Stimulated activated CD8-positive, alpha-beta memory T cell treated with anti-CD3 and anti-CD28 coated beads, Interleukin-12 subunit alpha, Interleukin-12 subunit beta, amount 100 ng/mL, for 24 hours (primary cell): ENCODE measurements around the gene RAD54L.
"Not testable (repeated sequence)": the region's sequence is repeated elsewhere in the genome, so short reads cannot be mapped to it uniquely, and the experiment has no call there.

Source experiments
- DNase-seq: peaks from one replicate; pipeline ENCODE4 v3.0.0-alpha.2; 2020; ENCODE audit errors: extremely low read depth

Gene RAD54L

GRCh38 chr1:46247436-46248121, at the start of gene RAD54L:
RAD54L (plus strand) TSS chr1:46247763; CDS start chr1:46248406, 643 bp downstream.
- DNase-seq, result peak; percentile 94

DNA sequence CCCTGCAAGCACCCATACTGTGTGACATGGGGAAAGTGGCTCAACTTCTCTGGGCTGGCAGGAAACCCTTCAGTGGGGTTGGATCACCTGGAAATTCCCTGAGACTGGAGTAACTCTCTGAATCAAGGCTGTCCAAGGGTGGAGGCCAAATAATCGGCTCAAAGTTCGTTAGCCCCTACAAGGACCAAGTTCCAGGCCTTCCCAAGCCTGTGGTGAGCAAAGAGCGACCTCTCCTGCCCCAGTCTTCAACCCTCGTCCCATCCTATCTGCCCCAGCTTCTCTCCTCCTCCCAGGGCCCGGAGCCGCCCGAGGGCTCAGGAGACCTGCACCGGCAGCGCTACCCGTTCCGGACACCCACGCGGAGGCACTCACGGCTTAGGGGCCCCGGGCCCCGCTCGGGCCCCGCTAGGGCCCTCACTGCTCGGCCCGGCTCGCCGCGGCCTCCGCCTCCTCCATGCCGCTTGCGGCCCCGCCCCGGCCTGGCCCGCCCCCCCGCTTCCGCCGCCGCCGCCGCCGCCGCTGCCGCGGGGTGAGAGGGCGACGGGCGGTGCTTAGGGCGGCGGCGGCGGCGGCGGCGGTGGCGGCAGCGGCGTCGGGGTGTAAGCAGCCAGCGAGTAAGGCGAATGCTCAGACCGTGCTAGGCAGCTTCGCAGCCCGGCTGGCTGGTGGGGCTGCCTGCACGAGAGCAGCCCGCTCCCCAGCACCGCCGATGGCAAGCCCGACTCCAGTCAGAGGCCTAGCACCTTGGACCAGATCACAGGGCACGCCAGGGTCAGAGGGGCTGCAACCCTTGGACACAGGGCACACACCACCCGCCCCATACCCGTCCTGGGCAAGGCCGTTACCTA, 49.4 kb upstream of the RAD54L start, which contains the start of gene POMGNT1:
POMGNT1 (minus strand) TSS at position 471 of the 848 bp plus-strand sequence. CDS start 613 bp downstream, outside the sequence.
- DNase-seq, result peak; percentile 39

GRCh38 chr1:46199233-46199749, 48.3 kb upstream of the RAD54L start:
- no peak for DNase-seq

- no peak for DNase-seq
Observed at GRCh38 chr1:46203738-46204405, 43.7 kb upstream of the RAD54L start.

DNA sequence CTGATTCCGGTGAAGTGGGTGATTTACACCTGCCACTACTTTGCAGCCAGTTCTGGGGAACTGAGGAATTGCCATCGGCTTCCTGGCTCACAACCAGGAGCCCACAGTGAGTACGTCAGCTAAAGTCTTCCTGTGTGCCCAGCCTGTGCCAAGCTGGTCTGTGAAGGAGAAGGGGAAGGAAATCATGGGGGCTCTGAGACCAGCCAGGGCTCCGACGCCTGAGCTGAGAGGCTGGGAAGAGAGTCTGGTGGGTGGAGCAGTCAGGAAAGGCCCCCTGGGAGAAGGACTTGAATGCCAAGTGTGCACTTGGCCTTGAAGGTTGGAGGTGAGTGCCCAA, 43.2 kb upstream of the RAD54L start:
- DNase-seq, result no peak

- DNase-seq, result no peak
Observed at GRCh38 chr1:46205141-46205540, 42.4 kb upstream of the RAD54L start.

- no peak for DNase-seq
Observed at GRCh38 chr1:46205791-46206190, 41.8 kb upstream of the RAD54L start.

DNA sequence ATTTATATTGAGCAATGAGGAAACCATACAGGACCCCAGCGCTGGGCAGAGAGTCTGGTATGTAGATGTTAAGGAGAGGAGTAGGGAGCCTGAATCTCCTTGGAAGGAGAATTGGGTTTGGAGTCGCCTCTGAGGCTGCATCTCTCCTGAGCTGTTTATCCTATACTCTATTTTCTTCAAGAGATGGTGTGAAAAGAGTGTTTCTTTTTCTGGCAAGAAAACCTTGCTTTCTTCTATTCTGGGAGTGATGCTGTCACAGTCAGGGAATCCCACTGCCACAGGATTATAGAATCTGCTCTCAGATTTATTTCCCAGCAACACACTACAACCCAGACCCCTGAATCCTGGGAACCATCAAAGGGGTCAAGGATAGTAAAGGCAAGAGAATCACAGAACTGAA, 41.2 kb upstream of the RAD54L start:
- DNase-seq, result no peak

DNA sequence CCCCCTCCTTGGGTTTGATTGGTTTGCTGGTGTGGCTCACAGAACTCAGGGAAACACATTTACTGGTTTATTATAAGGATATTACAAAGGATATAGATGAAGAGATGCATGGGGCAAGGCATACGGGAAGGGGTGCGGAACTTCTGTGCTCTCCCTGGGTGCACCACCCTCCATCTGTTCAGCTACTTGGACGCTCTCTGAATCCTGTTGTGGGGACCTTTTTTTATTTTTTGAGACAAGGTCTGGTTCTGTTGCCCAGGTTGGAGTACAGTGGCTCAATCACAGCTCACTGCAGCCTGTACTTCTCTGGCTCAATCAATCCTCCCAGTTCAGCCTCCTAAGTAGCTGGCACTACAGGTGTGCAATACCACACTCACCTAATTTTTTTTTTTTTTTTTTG, 37.0 kb upstream of the RAD54L start:
- no peak for DNase-seq

GRCh38 chr1:46211051-46211450, 36.5 kb upstream of the RAD54L start:
- no peak for DNase-seq

GRCh38 chr1:46215504-46215903, 32.1 kb upstream of the RAD54L start:
- DNase-seq, result no peak

DNA sequence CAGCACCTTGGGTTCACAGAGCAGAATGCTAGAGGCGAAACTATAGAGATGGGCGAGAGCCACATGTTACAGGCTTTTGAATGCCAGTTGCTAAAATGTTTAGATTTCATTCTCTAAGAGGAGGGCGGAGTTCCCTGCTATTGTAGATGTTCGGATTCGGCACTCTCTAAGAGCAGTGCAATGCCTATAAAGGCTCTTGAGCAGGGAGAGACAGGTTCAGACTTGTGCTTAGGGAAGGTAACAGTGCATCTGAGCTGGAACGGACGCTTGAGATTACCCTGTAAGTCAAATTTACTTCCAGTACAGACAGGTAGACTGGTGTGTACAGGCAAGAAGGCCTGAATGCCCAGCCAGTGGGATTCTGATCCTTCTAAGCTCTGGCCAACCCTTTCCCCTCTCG, 29.1 kb upstream of the RAD54L start:
- no peak for DNase-seq

DNA sequence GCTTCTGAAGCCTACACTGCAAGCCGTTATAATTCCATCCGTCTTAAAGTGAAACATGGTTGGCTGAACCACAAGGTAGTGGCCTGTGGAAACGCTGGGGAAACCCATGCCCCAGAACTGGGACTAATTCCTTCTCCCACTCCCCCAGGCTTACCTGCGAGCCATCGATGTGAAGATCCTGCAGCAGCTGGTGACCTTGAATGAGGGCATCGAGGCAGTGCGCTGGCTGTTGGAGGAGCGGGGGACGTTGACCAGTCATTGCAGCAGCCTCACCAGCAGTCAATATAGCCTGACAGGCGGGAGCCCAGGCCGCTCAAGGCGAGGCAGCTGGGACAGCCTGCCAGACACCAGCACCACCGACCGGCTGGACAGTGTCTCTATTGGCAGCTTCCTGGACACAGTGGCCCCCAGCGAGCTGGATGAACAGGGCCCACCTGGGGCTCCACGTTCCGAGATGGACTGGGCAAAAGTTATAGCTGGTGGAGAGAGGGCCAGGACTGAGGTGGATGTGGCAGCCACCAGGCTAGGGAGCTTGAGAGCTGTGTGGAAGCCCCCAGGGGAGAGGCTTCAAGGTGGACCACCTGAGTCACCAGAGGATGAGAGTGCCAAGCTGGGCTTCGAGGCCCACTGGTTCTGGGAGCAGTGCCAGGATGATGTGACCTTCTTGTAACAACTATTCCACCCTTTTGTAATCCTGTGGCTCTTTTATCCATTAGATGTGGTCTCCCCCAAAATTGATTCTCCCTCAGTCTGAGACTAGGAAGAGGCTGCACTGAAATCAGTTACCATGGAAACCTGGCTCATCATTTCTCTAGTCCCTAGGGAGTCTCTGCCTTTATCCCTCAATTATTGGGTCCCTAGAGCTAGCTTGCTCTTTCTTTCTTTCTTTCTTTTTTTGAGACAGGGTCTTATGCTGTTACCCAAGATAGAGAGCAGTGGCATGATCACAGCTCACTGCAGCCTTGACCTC, 27.7 kb upstream of the RAD54L start:
- no peak for DNase-seq

- DNase-seq, result no peak
Observed at GRCh38 chr1:46220808-46221207, 26.8 kb upstream of the RAD54L start.

DNA sequence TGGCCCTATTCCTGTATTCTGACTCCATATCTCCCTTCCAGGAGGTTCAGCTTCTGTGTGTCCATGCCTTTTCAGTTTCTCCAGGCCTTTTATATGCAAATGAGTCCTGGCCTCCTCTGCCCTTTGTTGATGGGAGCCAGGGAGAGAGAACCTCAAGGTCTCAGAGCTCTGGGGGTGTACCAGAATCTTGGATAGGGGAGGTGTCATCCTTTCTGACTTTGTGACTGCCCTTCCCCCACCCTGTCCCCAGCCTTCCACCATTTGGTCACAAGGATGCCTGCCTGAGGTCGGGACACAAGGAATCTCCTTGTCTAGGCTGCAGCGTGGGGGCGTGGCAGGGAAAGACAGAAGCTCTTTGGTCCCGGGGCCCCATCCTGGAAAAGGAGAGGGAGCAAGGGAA, 25.8 kb upstream of the RAD54L start:
- no peak for DNase-seq

- DNase-seq, result not testable (repeated sequence)
Observed at GRCh38 chr1:46223055-46223454, 24.5 kb upstream of the RAD54L start.

- DNase-seq, result no peak
Observed at GRCh38 chr1:46223472-46223943, 24.1 kb upstream of the RAD54L start.

- DNase-seq, result no peak
Observed at GRCh38 chr1:46224966-46225365, 22.6 kb upstream of the RAD54L start.

GRCh38 chr1:46231231-46231630, 16.3 kb upstream of the RAD54L start:
- DNase-seq, result not testable (repeated sequence)

DNA sequence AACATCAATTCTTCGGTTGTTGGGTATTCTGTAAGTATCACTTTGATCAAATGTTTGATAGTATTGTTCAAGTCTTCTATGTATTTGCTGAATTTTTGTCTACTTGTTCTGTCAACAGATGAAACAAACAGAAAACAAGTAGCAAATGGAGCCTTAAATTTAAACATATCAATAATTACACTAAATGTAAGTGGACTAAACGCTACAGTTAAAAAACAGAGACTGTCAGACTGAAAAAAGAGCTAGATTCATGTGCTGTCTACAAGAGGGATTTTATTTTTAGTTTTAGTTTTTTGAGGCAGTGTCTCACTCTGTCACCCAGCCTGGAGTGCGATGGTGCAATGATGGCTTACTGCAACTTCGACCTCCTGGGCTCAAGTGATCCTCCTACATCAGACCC, 10.7 kb upstream of the RAD54L start:
- no peak for DNase-seq

- not testable (repeated sequence) for DNase-seq
Observed at GRCh38 chr1:46238865-46239264, 8.7 kb upstream of the RAD54L start.
